SK-N-SH (cell line): Measurements from ENCODE around the gene HAUS5. TPM values are rescaled to one million over a fixed set of nuclear protein-coding genes. Genes with fewer than 3 reads are reported as not detected.

Experiments
- ELF1 ChIP-seq: IDR thresholded peaks from 2 replicates; pipeline ENCODE4 v1.4.0; 2012
- EZH2phosphoT487 ChIP-seq: fragments of 200-600 bp; sonication (generic); IDR thresholded peaks from 2 replicates; pipeline ENCODE4 v1.6.1; 2017; ENCODE audit warnings: low read depth, mixed run types, mild to moderate bottlenecking, antibody characterized with exemption, moderate library complexity, borderline replicate concordance
- FOSL2 ChIP-seq: IDR thresholded peaks from 2 replicates; pipeline ENCODE4 v1.4.0; 2012; ENCODE audit warnings: low read depth, mild to moderate bottlenecking, moderate library complexity, borderline replicate concordance
- FOXM1 ChIP-seq: IDR thresholded peaks from 2 replicates; pipeline ENCODE4 v1.4.0; 2012; ENCODE audit warnings: low read depth, mild to moderate bottlenecking
- NFIC ChIP-seq: IDR thresholded peaks from 2 replicates; pipeline ENCODE4 v1.4.0; 2012; ENCODE audit warnings: borderline replicate concordance
- RCOR1 ChIP-seq: fragments of 150-350 bp; IDR thresholded peaks from 2 replicates; pipeline ENCODE4 v1.6.1; 2017; ENCODE audit warnings: antibody characterized with exemption, low read length
- RXRA ChIP-seq: IDR thresholded peaks from 2 replicates; pipeline ENCODE4 v1.4.0; 2012; ENCODE audit warnings: low read depth, mild to moderate bottlenecking, borderline replicate concordance
- TAF1 ChIP-seq: IDR thresholded peaks from 2 replicates; pipeline ENCODE4 v1.6.1; 2012; ENCODE audit warnings: low read depth, mild to moderate bottlenecking, low read length, moderate library complexity, borderline replicate concordance
- TEAD4 ChIP-seq: IDR thresholded peaks from 2 replicates; pipeline ENCODE4 v1.4.0; 2012; ENCODE audit warnings: mild to moderate bottlenecking, borderline replicate concordance; ENCODE audit not compliant: insufficient read depth
- YY1 ChIP-seq: IDR thresholded peaks from 2 replicates; pipeline ENCODE4 v1.4.0; 2012; ENCODE audit warnings: low read depth, mild to moderate bottlenecking
- ZBTB33 ChIP-seq: IDR thresholded peaks from 2 replicates; pipeline ENCODE4 v1.4.0; 2012; ENCODE audit warnings: low read depth, borderline replicate concordance
- polyA plus RNA-seq, 3 experiments: library from polyadenylated mRNA; depleted of rRNA; stranded (reverse); fragments of >200 nt; gene quantifications; 2 replicates each; pipeline ENCODE4 v1.2.3, GENCODE V29; 2012
- TF ChIP-seq, protein P1 (sequence below): IDR thresholded peaks from 2 replicates; pipeline ENCODE4 v1.4.0; 2012; ENCODE audit warnings: low read depth, borderline replicate concordance
- TF ChIP-seq, protein P2 (sequence below): IDR thresholded peaks from 2 replicates; pipeline ENCODE4 v1.4.0; 2012; ENCODE audit warnings: low read depth
- TF ChIP-seq, protein P3 (sequence below): IDR thresholded peaks from 2 replicates; pipeline ENCODE4 v1.6.1; 2012; ENCODE audit warnings: mild to moderate bottlenecking, low read depth, low read length, moderate library complexity

HAUS5 gene
- polyA plus RNA-seq, 1 of the 3 experiments (the other 2 are of a cell fraction) = 7.1 TPM

DNA sequence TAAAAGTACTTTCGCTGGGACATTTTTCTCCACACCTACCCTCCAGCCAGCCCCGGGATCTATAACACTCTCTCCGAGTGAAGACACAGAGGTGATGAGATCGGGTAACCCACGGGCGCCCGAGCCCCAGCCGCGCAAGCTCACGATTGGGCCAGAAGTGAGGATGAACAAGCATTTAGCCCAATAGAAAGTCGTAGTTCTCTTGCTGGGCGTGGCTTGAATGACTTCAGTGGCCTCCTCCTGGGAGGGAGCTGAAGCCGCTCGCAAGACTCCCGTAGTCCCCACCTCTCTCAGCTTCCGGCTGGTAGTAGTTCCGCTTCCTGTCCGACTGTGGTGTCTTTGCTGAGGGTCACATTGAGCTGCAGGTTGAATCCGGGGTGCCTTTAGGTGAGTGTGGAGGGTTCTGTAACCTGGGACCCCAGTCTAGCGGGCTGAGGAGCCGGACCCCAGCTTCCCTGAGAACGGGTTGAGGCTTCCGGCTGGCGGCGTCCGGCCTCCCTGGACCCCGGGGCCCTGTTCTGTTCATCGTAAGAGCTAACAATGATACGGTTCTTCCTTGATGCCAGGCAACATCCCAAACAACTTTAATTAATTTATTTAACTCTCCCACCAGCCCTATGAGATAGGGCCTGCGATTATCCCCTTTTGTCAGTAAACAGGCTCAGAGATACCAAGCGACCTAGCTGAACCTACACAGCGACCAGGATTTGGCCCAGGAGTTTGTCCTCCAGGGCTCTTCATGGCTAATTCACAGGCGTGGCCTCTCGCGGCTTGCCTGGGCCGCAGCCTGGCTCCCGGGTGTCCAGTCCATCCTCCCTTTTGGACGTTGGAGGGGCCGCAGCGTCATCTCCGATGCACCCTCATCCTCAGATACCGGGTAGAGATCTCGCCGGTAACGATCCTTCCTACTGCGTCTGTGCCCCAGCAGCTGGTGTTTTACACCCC is 35.8 kb downstream of the HAUS5 start, which contains the start of gene COX6B1 (continued):
- TF ChIP-seq ZBTB33 = no peak
- no peak for TF ChIP-seq RXRA
- TF ChIP-seq, protein P1, sequence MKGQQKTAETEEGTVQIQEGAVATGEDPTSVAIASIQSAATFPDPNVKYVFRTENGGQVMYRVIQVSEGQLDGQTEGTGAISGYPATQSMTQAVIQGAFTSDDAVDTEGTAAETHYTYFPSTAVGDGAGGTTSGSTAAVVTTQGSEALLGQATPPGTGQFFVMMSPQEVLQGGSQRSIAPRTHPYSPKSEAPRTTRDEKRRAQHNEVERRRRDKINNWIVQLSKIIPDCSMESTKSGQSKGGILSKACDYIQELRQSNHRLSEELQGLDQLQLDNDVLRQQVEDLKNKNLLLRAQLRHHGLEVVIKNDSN = no peak
- no peak for TF ChIP-seq FOXM1
- TF ChIP-seq, protein P2, sequence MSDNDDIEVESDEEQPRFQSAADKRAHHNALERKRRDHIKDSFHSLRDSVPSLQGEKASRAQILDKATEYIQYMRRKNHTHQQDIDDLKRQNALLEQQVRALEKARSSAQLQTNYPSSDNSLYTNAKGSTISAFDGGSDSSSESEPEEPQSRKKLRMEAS = peak; percentile 64; the same call in 1 of the 2 replicates
- TF ChIP-seq, protein P3, sequence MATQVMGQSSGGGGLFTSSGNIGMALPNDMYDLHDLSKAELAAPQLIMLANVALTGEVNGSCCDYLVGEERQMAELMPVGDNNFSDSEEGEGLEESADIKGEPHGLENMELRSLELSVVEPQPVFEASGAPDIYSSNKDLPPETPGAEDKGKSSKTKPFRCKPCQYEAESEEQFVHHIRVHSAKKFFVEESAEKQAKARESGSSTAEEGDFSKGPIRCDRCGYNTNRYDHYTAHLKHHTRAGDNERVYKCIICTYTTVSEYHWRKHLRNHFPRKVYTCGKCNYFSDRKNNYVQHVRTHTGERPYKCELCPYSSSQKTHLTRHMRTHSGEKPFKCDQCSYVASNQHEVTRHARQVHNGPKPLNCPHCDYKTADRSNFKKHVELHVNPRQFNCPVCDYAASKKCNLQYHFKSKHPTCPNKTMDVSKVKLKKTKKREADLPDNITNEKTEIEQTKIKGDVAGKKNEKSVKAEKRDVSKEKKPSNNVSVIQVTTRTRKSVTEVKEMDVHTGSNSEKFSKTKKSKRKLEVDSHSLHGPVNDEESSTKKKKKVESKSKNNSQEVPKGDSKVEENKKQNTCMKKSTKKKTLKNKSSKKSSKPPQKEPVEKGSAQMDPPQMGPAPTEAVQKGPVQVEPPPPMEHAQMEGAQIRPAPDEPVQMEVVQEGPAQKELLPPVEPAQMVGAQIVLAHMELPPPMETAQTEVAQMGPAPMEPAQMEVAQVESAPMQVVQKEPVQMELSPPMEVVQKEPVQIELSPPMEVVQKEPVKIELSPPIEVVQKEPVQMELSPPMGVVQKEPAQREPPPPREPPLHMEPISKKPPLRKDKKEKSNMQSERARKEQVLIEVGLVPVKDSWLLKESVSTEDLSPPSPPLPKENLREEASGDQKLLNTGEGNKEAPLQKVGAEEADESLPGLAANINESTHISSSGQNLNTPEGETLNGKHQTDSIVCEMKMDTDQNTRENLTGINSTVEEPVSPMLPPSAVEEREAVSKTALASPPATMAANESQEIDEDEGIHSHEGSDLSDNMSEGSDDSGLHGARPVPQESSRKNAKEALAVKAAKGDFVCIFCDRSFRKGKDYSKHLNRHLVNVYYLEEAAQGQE = no peak
- peak; percentile 65; the same call in 1 of the 2 replicates for TF ChIP-seq RCOR1
- TF ChIP-seq TEAD4 = no peak
- no peak for TF ChIP-seq EZH2phosphoT487
- 0 out of 2 replicates have a peak, but pooled peaks have one; percentile 3 for TF ChIP-seq YY1
- peak; percentile 79 for TF ChIP-seq ELF1
- TF ChIP-seq FOSL2 = no peak
- peak; percentile 67 for TF ChIP-seq TAF1
- TF ChIP-seq NFIC = no peak
